NT2/D1 (cell line): ENCODE results near the gene CHORDC1.

ENCODE experiments used
- YY1 ChIP-seq: IDR thresholded peaks from 2 replicates; pipeline ENCODE4 v1.6.1; 2011; ENCODE audit not compliant: insufficient read length, insufficient read depth
- ZNF274 ChIP-seq: IDR thresholded peaks from 2 replicates; pipeline ENCODE4 v1.6.1; 2011; ENCODE audit warnings: mild to moderate bottlenecking, low read depth, low read length

DNA sequence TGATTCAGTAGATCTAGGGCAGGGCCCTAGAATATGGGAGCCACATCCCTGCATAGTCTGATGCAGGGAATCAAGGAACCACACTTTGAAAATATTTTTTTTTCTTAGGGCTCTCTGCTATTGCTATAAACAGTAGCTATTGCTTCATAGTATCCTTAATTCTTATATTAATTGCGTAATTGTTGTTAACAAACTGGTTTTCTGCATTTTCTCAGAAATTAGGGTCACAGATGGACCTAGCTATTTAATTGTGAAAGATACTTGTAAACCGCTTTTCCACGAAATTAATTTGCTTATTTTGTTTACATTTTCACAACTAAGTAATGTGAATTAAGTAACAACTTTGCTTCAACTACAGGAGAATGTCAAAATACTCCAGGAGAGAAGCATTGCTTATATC, 54.3 kb downstream of the CHORDC1 start:
- no peak for TF ChIP-seq ZNF274
- TF ChIP-seq YY1 = no peak
